ENCODE measurements around the gene DNAJC4. TPM values are rescaled to one million over a fixed set of nuclear protein-coding genes. Genes with fewer than 3 reads are reported as not detected.
A peak's percentile ranks its signal among the peaks of the same experiment; 100 is the strongest.

Gene DNAJC4
- total RNA-seq, 1 donor from 2014 or later, result 43.6 TPM

DNA sequence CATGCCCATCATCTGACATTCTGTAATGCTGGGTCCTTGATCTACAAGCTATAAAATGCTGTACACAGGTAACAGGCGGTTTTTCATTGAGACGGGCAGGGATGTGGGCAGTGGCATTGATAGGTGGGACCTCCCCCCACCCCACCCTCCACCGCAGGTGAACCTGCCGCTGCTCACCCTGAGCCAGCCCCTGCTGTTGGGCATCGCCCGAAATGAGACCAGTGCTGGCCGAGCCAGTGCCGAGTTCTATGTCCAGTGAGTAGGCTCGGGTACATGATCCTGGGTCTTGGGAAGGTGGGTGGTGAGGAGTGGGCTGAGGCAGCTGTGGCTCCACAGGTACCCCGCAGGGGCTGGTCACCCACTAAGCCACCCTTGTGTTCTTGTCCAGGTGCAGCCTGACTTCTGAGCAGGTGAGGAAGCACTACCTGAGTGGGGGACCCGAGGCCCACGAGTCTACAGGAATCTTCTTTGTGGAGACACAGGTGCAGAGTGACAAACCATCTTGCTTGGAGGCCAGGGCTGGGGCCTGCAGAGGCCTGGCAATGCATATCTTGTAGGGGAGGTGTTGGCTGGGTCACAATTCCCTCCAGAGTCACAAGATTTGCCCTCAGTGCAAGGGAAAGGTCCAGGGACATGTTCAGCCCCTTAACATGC is 1.1 kb upstream of the DNAJC4 start:
- Mint-ChIP-seq H3K4me1 (peaks cover 29% of the 10 kb centered on the region), H3K36me3 (no peaks in the 10 kb centered on the region), H3K9me3 (no peaks in the 10 kb centered on the region), H3K4me3 (peak overlapping the region; percentile 83), H3K27me3 (ENCODE audit: low read depth) (no peaks in the 10 kb centered on the region), H3K27ac (peak overlapping the region; percentile 86)
- no peak for DNase-seq (ENCODE audit: low spot score in 2 of 2, unreplicated experiment in 2 of 2)
- TF ChIP-seq, protein P1, sequence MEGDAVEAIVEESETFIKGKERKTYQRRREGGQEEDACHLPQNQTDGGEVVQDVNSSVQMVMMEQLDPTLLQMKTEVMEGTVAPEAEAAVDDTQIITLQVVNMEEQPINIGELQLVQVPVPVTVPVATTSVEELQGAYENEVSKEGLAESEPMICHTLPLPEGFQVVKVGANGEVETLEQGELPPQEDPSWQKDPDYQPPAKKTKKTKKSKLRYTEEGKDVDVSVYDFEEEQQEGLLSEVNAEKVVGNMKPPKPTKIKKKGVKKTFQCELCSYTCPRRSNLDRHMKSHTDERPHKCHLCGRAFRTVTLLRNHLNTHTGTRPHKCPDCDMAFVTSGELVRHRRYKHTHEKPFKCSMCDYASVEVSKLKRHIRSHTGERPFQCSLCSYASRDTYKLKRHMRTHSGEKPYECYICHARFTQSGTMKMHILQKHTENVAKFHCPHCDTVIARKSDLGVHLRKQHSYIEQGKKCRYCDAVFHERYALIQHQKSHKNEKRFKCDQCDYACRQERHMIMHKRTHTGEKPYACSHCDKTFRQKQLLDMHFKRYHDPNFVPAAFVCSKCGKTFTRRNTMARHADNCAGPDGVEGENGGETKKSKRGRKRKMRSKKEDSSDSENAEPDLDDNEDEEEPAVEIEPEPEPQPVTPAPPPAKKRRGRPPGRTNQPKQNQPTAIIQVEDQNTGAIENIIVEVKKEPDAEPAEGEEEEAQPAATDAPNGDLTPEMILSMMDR (IDR thresholded peaks at IDR 0.05; ENCODE audit: unreplicated experiment), result no peak

DNA sequence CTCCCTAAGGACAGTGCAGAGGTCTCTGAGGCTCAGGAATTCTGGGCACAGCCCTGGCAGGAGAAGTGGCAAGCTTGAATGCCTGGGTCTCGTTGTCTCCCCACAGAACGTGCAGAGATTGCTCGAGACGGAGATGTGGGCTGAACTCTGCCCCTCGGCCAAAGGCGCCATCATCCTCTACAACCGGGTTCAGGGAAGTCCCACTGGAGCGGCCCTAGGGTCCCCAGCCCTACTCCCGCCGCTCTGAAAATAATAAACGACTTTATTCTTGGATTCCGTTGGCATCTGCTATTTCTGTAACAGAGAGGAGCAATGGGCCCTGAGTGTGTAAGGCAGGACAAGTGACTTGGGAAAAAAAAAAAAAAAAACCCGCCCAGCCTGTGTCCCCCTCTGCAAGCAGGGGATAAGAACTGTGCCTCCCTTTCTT is 591 bp upstream of the DNAJC4 start:
- TF ChIP-seq, protein P1 (IDR thresholded peaks at IDR 0.05; ENCODE audit: unreplicated experiment), result no peak
- Mint-ChIP-seq H3K36me3 (no peaks in the 10 kb centered on the region), H3K4me3 (peak overlapping the region; percentile 83), H3K27me3 (ENCODE audit: low read depth) (no peaks in the 10 kb centered on the region), H3K9me3 (no peaks in the 10 kb centered on the region), H3K27ac (peak overlapping the region; percentile 86), H3K4me1 (peaks cover 29% of the 10 kb centered on the region)
- no peak for DNase-seq (ENCODE audit: low spot score in 2 of 2, unreplicated experiment in 2 of 2)

DNA sequence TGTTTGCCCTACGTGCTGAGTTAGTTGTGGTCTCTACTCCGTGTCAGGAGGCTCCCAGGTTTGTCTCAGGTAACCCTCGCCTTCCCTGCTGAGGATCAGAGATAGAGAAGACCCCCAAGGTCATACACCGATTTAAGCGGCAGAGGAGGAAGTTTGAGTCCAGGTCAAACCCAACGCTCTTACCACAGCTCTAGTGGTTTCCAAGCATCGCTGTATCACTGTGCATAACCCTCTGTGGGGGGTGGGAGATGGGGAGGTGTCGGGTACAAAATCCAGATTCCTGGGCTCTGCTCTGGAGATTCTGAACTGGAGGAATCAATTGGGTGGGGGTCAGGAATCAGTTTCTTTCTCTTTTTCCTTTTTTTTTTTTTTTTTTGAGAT is 627 bp downstream of the DNAJC4 start:
- peak overlapping the region; percentile 83 for H3K4me3 Mint-ChIP-seq
- peaks cover 30% of the 10 kb centered on the region for H3K4me1 Mint-ChIP-seq
- no peaks in the 10 kb centered on the region for H3K27me3 Mint-ChIP-seq (ENCODE audit: low read depth)
- no peak for DNase-seq (ENCODE audit: low spot score in 2 of 2, unreplicated experiment in 2 of 2)
- no peaks in the 10 kb centered on the region for H3K9me3 Mint-ChIP-seq
- H3K36me3 Mint-ChIP-seq, result no peaks in the 10 kb centered on the region
- H3K27ac Mint-ChIP-seq, result peak overlapping the region; percentile 85
- TF ChIP-seq, protein P1 (IDR thresholded peaks at IDR 0.05; ENCODE audit: unreplicated experiment), result no peak

DNA sequence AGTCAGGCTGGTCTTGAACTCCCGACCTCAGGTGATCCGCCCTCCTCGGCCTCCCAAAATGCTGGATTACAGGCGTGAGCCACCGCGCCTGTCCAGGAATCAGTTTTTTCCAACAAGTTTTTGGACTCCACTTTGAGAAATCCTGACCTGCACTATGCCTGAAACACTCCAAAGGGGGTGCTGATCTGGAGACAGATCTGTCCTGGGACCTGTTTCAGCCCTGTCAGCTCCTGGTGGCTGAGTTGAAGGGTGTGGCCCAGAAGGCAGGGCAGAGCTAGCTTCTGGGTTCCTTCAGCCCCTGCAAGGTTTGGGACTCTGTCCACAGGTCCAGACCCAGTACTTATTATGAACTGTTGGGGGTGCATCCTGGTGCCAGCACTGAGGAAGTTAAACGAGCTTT is 1.2 kb downstream of the DNAJC4 start:
- TF ChIP-seq, protein P1 (IDR thresholded peaks at IDR 0.05; ENCODE audit: unreplicated experiment), result no peak
- Mint-ChIP-seq H3K4me1 (peaks cover 30% of the 10 kb centered on the region), H3K36me3 (no peaks in the 10 kb centered on the region), H3K27me3 (ENCODE audit: low read depth) (no peaks in the 10 kb centered on the region), H3K27ac (no peak overlapping the region), H3K9me3 (no peaks in the 10 kb centered on the region), H3K4me3 (peak overlapping the region; percentile 83)
- no peak for DNase-seq (ENCODE audit: low spot score in 2 of 2, unreplicated experiment in 2 of 2)

DNA sequence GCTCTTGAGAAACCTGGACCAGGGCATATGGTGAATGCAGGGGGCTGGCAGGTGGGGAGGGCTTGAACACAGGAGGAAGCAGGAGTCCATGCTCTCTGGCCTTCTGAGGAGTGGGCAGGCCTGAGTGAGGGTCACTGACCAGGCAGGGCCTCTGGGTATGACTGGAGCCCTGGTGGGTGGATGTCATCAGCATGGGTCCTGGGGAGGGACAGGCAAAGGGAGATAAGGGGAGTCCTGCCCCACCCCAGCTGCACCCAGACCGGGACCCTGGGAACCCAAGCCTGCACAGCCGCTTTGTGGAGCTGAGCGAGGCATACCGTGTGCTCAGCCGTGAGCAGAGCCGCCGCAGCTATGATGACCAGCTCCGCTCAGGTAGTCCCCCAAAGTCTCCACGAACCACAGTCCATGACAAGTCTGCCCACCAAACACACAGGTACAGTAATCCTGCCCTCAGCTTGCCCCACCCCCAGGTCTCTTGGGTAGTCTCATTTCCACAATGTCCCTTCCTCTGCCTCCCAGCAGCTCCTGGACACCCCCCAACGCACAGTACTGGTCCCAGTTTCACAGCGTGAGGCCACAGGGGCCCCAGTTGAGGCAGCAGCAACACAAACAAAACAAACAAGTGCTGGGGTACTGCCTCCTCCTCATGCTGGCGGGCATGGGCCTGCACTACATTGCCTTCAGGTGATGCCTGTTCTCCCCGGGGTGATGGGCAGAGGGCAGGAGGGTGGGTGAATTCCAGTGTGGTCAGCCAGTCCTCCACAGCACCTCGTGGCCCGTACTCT is 2.0 kb downstream of the DNAJC4 start:
- no peak for DNase-seq (ENCODE audit: low spot score in 2 of 2, unreplicated experiment in 2 of 2)
- peak overlapping the region; percentile 83 for H3K4me3 Mint-ChIP-seq
- H3K36me3 Mint-ChIP-seq, result no peaks in the 10 kb centered on the region
- TF ChIP-seq, protein P1 (IDR thresholded peaks at IDR 0.05; ENCODE audit: unreplicated experiment), result no peak
- H3K27ac Mint-ChIP-seq, result peak overlapping the region; percentile 47
- no peaks in the 10 kb centered on the region for H3K27me3 Mint-ChIP-seq (ENCODE audit: low read depth)
- H3K9me3 Mint-ChIP-seq, result no peaks in the 10 kb centered on the region
- peaks cover 23% of the 10 kb centered on the region for H3K4me1 Mint-ChIP-seq

All from mesothelial cell of epicardium (in vitro differentiated cells).